NCI-H187 (cell line): ENCODE data around the gene ITGB1.
A peak's percentile ranks its signal among the peaks of the same experiment; 100 is the strongest.
"Not testable (repeated sequence)": the region's sequence is repeated elsewhere in the genome, so short reads cannot be mapped to it uniquely, and the experiment has no call there.

Experiments
- DNase-seq, 2 experiments: peaks; one replicate each; lab custom pipeline; 2025; lab: John Stamatoyannopoulos, UW

Gene ITGB1

DNA sequence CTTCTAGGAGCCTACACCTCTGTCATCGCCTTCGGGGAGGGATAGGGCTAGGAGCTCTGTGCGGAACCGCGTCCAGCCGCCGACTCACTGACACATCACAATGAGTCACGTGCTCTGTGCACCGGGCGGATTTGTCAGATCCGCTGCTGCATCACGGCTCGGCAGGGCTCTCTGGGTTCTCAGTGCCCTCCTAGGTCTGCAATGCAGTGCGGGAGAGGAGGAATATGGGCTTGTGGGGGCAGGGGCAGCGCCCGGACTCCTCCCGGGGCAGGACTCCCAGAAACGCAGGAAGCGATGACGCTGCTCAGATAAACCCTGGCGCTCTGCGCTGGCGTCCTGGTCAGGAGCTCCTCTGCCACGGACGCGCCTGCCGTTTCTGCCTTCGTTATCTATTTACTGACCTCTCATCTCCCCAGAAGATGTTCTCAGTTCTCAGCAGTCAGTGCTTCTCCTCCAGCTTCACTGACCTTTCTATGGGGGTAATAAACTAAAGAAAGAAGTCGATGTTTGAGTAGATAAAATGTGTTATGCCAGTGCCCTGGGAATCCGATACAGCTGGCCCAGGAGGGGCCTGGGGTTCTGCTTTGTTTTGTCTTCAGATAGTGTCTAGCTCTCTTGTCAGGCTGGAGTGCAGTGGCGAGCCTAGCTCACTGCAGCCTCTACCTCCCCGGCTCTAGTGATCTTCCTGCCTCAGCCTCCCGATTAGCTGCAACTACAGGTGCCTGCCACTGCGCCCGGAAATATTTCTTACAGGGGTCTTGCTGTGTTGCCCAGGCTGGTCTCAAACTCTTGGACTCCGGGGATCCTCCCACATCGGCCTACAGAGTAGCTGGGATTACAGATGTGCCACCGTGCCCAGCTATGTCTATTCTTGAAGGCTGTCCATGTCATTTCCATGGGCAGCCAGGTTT is 22.8 kb upstream of the ITGB1 start:
- peak; percentile 62 to 83 for DNase-seq

DNA sequence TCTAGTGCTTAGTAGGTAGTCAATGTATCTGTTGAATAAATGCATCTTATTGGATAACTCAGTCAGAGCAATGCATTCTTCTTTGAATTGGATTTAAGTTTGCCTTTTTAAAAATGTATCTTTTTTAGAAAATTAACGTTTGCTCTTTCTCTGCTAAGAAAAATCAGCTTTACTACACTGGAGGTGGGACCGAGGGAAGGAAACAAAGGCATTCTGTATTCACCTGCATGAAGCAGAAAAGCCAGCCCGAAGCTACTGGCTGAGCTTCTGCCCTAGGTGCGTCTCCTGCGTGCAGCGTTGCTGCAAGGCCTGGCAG is 22.2 kb upstream of the ITGB1 start:
- no peak for DNase-seq

DNA sequence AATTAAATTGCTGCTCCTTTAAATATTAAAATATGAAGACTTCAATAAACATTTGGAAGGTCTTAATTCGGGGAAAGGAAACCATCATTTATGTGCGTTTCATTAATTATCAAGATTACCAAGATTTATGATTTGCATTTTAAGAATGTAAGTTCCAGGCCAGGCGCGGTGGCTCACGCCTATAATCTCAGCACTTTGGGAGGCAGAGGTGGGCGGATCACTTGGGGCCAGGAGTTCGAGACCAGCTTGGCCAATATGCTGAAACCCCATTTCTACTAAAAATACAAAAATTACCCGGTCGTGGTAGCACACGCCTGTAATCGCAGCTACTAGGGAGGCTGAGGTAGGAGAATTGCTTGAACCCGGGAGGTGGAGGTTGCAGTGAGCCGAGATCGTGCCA is 21.7 kb upstream of the ITGB1 start:
- not testable (repeated sequence) for DNase-seq

GRCh38 chr10:32979041-32979440 is 21.0 kb upstream of the ITGB1 start:
- DNase-seq, result no peak

DNA sequence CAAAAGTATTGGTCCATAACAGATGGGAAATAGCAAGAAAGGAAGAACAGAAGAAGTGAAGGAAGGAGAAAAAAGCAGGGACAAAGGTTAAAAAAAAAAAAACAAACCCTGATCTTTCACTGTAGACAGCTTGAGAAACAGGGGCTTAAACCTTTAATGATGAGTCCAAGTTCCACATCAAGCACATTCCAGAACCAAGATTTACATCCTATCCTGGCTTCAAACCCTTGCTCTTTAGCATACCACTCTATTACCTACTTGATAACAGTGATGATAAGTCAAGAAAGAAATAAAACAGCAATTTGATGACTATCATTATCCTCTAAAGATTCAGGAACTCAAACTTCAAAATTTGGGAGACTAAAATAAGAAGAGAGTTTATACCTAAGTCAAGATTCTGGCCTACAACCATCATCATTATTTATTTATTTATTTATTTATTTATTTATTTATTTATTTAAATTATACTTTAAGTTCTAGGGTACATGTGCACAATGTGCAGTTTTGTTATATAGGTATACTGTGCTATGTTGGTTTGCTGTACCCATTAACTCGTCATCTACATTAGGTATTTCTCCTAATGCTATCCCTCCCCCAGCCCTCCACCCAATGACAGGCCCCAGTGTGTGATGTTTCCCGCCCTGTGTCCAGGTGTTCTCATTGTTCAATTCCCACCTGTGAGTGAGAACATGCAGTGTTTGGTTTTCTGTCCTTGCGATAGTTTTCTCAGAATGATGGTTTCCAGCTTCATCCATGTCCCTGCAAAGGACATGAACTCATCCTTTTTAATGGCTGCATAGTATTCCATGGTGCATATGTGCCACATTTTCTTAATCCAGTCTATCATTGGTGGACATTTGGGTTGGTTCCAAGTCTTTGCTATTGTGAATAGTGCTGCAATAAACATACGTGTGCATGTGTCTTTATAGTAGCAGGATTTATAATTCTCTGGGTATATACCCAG is 20.1 kb upstream of the ITGB1 start:
- not testable (repeated sequence) for DNase-seq

- DNase-seq, result no peak
These were observed 18.3 kb upstream of the ITGB1 start for GRCh38 chr10:32976338-32976737.

DNA sequence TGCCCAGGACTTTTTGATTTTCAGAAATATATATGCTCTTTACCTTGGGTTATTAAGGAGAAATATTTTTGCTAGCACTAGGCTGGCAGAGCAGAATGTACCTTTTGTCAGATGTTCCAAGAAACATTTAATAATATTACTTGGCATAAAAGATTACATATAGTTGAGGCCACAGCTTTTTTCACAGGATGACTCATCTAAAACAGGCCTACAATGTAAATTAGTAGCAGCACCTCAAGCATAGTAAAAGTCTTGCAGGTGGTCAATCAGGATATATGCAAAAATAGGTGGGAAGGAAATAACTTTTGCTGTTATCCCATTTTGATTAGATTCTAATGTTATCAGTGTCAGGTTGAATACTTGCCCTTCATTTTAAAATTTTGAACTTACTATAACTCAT is 14.9 kb upstream of the ITGB1 start:
- no peak for DNase-seq

DNA sequence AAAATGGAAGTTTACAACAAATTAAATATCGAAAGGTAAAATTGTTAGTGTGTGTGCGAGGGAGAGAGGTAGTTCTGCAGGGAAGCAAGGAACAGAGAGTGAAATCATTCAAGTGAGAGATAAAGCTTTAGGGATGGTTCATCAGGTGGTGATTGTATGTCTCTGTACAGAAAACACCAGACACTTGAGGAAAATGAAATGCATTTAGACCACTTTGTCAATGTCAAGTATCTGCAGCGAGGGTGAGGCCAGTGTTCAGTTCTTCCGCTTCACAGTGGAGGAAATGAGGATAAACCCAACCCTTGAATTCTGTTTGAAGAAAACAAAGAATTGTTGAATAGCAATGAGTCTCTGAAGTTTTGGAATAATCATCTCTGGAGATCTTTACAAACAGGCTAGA is 14.4 kb upstream of the ITGB1 start:
- DNase-seq, result peak; percentile 15 to 51

DNA sequence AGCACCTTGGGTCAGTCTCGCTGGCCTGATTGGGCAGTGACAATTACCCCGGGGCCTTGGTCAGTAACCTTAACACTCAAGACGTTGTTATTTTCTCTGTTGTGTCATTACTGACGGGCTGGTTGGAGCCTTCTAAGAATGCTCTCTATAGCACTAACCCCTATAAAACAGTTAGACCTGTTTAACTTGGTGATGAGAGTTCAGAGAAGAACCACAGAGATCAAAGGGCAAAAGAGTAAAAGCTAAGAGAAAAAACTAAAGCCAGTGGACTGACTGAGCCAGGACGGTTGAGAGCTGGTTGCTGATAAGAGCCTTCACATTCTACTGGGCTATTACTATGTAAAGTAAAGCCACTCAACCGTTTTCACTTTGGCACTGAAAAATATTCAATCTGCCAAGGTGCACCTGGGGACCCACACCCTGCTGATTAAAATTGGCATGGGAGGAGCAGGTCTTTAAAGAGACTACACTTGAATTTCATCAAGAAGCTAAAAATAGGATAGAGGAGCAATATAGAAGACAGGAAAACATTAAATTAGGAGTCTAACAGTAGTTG is 13.6 kb upstream of the ITGB1 start:
- peak; percentile 55 to 57 for DNase-seq

DNA sequence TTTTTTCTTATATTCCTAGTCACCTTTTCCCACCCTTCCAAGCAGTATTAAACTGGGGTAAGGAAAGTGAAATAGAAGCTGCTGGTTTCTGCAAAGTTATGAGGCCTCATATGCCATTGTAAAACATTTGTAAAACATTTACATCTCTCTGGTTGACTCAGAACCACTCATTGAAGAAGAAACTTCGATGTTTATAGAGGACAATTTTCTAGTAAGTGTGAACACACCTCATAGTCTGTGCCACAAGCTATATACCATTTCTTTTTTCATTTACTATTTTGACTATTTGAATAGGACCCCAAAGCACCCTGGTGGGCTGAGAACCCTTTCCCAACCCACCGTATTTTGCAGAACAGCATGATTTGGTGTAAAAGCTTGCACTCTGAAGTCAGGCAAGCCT is 12.9 kb upstream of the ITGB1 start:
- no peak for DNase-seq

DNA sequence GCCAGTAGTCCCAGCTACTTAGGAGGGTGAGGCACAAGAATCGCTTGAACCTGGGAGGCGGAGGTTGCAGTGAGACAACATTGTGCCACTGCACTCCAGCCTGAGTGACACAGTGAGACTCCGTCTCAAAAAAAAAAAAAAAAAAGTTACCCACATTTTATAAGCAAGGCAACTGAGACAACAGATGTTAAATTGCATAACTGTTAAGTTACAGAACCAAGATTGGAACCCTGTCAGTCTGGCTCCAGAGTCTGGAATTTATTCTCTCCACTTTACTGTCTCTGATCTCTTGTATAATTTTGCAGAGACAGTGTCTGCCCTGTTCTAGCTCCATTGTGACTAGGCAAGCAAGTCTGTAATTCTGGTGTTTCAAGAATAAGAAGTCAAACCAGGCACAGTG is 6.2 kb upstream of the ITGB1 start:
- no peak for DNase-seq

DNA sequence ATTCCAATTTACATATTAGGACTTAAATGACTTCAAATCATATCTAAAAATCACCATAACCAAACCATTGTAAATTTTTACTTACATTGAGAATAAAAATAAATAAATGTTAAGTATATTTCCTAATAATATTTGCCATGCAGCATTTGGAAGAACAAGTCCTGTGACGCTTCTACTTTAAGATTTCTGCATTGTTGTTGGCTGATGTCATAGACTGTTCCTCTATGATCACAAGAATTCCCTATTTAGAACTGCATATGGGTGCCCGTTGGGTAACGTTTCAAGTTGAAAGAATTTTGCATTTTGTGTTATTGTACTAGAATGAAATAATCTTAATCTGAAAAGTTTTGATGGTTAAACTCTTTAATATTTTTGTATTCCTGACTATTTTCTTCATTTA is 5.1 kb upstream of the ITGB1 start:
- DNase-seq, result no peak

- DNase-seq, result no peak
These were observed 4.5 kb upstream of the ITGB1 start for GRCh38 chr10:32962521-32962920.

GRCh38 chr10:32961895-32962369 is 3.9 kb upstream of the ITGB1 start:
- DNase-seq, result no peak

DNA sequence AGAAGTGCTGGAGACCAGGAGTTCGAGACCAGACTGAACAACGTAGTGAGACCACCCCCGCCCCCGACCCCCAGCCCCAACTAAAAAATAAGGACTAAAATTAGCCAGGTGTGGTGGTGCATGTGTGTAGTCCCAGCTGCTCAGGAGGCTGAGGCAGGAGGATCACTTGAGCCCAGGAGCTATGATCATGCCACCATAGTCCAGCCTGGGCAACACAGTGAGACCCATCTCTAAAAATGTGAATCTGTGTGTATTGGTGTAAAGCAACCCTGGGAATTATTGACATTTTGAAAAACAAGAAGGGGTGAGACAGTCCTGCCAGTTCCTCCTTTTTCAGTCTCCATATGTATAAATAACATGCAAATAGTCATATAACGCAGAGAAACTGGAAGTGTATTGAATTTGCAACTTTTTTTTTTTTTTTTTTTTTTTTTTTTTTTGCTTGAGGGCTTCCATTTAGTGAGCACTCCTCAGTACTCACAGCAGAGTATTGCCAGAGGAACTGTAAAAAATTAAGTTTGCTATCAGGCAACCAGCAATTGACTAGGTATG is 3.4 kb upstream of the ITGB1 start:
- DNase-seq, result no peak

DNA sequence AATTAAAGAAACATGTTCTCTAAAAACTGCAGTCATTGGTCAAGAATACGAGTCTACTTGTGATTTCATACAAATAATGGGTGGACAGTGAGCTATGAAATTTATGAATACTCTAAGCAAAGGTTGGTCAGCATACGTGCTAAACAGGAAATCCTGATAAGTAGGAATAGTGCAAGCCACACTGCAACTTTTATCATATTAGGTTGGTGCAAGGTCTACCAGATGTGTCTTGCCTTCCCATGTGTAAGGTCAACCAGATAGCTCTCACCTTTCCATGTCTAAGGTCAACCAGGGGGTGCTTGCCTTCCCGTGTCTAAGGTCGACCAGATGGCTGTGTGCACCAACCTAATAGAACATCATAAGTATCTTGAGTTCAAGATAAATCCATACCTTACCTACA is 2.0 kb upstream of the ITGB1 start:
- no peak for DNase-seq

GRCh38 chr10:32959006-32959920 is 1.2 kb upstream of the ITGB1 start:
- no peak for DNase-seq

DNA sequence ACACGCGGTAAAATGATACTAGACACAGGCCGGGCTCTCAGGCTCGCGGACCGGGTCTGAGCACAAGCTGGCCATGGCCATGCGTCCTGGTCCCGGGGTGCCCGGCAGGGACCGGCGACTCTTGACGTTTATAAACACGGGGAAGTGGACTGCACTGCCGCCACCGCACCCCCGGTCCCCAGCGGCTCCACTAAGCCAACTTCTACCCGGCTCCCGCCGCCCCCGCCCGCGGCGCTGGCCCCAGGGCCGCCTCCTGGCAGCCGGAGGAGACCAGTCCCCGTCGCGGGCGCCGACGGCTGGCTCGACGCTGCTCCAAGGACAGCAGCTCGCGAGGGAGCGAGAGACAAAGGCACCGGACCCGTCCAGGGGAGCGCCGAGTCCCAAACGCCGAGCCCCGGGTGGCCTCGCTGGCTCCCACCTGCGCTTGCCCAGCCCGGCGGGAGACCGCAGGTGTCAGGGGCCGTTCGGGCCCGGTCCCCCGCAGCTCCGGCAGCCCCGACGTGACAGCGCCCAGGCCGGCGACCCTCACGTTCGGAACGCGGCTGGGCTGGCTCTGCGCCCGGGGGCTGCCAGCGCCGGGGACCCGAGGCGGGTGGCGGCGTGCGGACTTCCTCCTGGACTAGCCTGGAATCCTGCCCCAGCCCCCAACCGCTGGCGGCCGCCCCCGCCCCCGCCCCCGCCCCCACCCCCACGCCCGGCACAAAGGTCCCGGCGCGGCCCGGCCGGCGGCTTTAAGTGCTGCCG is 517 bp downstream of the ITGB1 start:
- no peak for DNase-seq

DNA sequence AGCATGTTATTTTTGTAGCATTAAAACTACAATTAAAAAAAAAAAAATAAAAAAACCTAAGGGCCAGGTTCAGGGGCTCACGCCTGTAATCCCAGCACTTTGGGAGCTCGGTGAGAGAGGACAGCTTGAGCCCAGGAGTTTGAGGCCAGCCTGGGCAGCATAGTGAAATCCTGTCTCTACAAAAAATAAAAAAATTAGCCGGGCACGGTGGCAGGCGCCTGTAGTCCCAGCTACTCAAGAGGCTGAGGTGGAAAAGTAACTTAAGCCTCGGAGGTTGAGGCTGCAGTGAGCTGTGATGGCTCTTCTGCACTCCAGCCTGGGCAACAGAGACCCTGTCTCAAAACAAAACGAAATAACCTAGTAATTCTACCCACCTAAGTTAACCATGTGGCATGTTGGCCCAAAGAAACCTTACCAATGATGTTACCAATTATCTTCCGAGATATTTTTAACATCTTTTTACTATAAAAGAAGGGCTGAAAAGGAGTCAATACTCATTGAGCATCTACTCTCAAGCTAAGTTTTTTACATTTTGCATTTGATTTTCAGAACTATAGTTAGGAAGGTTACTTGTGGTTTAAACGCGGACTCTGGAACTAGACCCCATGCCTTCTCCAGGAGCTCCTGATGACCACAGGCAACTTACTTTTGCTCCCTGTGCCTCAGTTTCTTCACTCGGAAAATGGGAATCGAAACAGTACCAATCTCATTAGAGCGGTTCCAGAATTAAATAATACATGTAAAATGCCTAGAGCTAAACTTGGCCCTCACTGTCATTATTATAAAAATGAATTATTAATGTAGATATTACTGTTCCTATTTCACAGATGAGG is 1.4 kb downstream of the ITGB1 start:
- DNase-seq, result no peak

DNA sequence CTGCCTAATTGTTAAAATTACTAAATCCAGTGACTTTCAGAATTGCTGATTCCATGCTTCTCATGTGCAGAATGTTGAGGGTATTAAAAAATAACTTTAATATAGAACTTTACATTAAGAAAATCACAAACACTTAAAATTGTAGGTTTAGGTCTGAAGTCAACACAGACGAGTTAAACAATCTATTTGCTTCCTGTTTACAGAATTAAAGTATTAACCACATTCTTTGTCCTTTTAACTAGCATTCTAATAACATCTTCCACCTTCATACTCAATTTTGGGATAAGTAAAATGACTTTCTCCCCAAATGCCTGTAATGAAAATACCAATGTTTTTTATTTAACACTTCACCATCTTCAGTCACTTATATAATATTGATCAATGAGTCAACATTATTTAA is 2.2 kb downstream of the ITGB1 start:
- DNase-seq, result no peak
